Measurements from ENCODE around the gene PGK2.
"Not testable (repeated sequence)": the region's sequence is repeated elsewhere in the genome, so short reads cannot be mapped to it uniquely, and the experiment has no call there.

Gene PGK2

DNA sequence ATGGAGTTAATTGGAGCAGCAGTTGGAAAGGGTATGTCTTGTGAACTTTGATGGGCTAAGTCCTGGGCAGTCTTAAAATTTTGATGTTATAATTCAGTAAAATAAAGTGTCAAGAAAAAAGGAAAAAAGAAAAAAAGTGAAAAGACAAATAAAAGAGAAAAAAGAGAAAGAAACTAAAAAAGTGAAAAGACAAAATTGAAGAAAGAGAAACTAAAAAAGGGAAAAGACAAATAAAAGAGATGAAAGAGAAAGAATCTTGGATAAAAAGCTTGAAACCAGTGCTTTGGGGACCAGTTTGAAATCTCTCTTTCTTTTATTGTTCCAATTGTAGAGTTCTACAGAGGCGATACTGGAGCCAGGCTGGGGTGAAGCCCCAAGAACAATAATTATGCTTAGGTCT is 12.0 kb upstream of the PGK2 start:
- H3K9me3 ChIP-seq (ENCODE audit: low read depth, low read length), result no peaks in the 10 kb centered on the region
- TF ChIP-seq FOXP2 (optimal IDR thresholded peaks at IDR 0.05; ENCODE audit: control extremely low read depth, extremely low read length, insufficient read depth) (no peak), EZH2 (IDR thresholded peaks at IDR 0.05) (no peak), POLR2AphosphoS5 (IDR thresholded peaks at IDR 0.05; ENCODE audit: borderline replicate concordance, low read depth, low read length) (no peak)
- DNase-seq (ENCODE audit: low read depth, low spot score), result no peak

DNA sequence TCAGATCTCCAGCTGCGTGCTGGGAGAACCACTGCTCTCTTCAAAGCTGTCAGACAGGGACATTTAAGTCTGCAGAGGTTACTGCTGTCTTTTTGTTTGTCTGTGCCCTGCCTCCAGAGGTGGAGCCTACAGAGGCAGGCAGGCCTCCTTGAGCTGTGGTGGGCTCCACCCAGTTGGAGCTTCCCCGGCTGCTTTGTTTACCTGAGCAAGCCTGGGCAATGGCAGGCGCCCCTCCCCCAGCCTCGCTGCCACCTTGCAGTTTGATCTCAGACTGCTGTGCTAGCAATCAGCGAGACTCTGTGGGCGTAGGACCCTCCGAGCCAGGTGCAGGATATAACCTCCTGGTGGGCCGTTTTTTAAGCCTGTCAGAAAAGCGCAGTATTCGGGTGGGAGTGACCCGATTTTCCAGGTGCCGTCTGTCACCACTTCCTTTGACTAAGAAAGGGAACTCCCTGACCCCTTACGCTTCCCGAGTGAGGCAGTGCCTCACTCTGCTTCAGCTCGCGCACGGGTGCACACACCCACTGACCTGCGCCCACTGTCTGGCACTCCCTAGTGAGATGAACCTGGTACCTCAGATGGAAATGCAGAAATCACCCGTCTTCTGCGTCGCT is 9.9 kb upstream of the PGK2 start:
- not testable (repeated sequence) for H3K9me3 ChIP-seq (ENCODE audit: low read depth, low read length); DNase-seq (ENCODE audit: low read depth, low spot score); H3K9ac ChIP-seq (ENCODE audit: insufficient read length); H3K36me3 ChIP-seq (ENCODE audit: insufficient read depth, low read length); H3K27ac ChIP-seq; H3K4me3 ChIP-seq

More for the DNA sequence above, 12.0 kb upstream of the PGK2 start:
- Histone ChIP-seq H3K27ac (no peak overlapping the region), H3K4me3 (no peak overlapping the region), H3K9ac (ENCODE audit: insufficient read length) (no peak overlapping the region), H3K36me3 (ENCODE audit: insufficient read depth, low read length) (no peaks in the 10 kb centered on the region)

GRCh38 chr6:49790341-49790740 is 3.3 kb upstream of the PGK2 start:
- Histone ChIP-seq H3K27ac (no peak overlapping the region), H3K9me3 (ENCODE audit: low read depth, low read length) (no peaks in the 10 kb centered on the region), H3K4me3 (no peak overlapping the region), H3K36me3 (ENCODE audit: insufficient read depth, low read length) (no peaks in the 10 kb centered on the region), H3K9ac (ENCODE audit: insufficient read length) (no peak overlapping the region)
- TF ChIP-seq POLR2AphosphoS5 (IDR thresholded peaks at IDR 0.05; ENCODE audit: borderline replicate concordance, low read depth, low read length), result no peak
- no peak for TF ChIP-seq EZH2 (IDR thresholded peaks at IDR 0.05)
- no peak for TF ChIP-seq FOXP2 (optimal IDR thresholded peaks at IDR 0.05; ENCODE audit: control extremely low read depth, extremely low read length, insufficient read depth)
- DNase-seq (ENCODE audit: low read depth, low spot score), result no peak

- DNase-seq (ENCODE audit: low read depth, low spot score), result no peak
- no peak for TF ChIP-seq EZH2 (IDR thresholded peaks at IDR 0.05)
- no peak for TF ChIP-seq POLR2AphosphoS5 (IDR thresholded peaks at IDR 0.05; ENCODE audit: borderline replicate concordance, low read depth, low read length)
- TF ChIP-seq FOXP2 (optimal IDR thresholded peaks at IDR 0.05; ENCODE audit: control extremely low read depth, extremely low read length, insufficient read depth), result no peak
- Histone ChIP-seq H3K9ac (ENCODE audit: insufficient read length) (no peak overlapping the region), H3K27ac (no peak overlapping the region), H3K9me3 (ENCODE audit: low read depth, low read length) (no peaks in the 10 kb centered on the region), H3K36me3 (ENCODE audit: insufficient read depth, low read length) (no peaks in the 10 kb centered on the region), H3K4me3 (no peak overlapping the region)
These were observed 2.8 kb downstream of the PGK2 start for GRCh38 chr6:49784272-49784671.

DNA sequence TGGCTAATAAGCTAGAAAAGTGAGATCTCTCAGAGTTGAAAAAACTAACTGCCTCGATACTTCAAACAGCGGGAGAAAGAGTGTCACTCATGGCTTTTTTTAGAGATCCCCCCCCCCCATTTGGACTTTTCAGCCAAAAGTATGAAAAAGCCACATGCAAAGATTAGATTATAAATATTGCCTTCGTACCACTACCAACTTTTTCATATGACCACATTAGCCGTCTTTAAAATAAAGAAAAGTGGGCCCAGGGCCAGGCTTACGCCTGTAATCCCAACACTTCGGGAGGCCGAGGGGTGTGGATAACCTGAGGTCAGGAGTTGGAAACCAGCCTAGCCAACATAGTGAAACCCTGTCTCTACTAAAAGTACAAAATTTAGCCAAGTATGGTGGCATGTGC is 4.4 kb downstream of the PGK2 start:
- TF ChIP-seq EZH2 (IDR thresholded peaks at IDR 0.05) (no peak), FOXP2 (optimal IDR thresholded peaks at IDR 0.05; ENCODE audit: control extremely low read depth, extremely low read length, insufficient read depth) (no peak), POLR2AphosphoS5 (IDR thresholded peaks at IDR 0.05; ENCODE audit: borderline replicate concordance, low read depth, low read length) (no peak)
- Histone ChIP-seq H3K4me3 (no peak overlapping the region), H3K9me3 (ENCODE audit: low read depth, low read length) (no peaks in the 10 kb centered on the region), H3K27ac (no peak overlapping the region), H3K9ac (ENCODE audit: insufficient read length) (no peak overlapping the region), H3K36me3 (ENCODE audit: insufficient read depth, low read length) (no peaks in the 10 kb centered on the region)
- DNase-seq (ENCODE audit: low read depth, low spot score), result no peak

DNA sequence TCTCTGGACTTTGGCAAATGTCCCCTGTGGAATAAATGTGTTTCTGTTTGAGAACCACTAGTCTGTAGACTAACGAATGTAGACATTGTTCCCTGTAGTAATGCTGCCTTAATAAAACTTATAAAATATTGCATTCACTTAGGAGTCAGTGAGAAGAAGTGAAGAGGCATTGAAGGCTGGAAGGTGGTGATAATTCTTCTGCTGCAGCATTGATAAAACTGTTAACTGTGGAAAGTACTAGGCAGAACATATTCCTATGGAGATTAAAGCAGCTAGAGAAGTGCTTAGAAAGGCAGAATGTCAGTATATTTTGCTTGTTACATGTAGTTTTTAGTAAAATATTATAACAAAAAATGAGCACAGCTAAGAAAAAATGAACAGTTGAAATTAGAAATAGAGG is 4.8 kb downstream of the PGK2 start:
- Histone ChIP-seq H3K9me3 (ENCODE audit: low read depth, low read length) (no peaks in the 10 kb centered on the region), H3K36me3 (ENCODE audit: insufficient read depth, low read length) (no peaks in the 10 kb centered on the region), H3K4me3 (no peak overlapping the region), H3K27ac (no peak overlapping the region), H3K9ac (ENCODE audit: insufficient read length) (no peak overlapping the region)
- no peak for DNase-seq (ENCODE audit: low read depth, low spot score)
- TF ChIP-seq FOXP2 (optimal IDR thresholded peaks at IDR 0.05; ENCODE audit: control extremely low read depth, extremely low read length, insufficient read depth) (no peak), POLR2AphosphoS5 (IDR thresholded peaks at IDR 0.05; ENCODE audit: borderline replicate concordance, low read depth, low read length) (no peak), EZH2 (IDR thresholded peaks at IDR 0.05) (no peak)

- no peaks in the 10 kb centered on the region for H3K9me3 ChIP-seq (ENCODE audit: low read depth, low read length)
- DNase-seq (ENCODE audit: low read depth, low spot score), result no peak
- TF ChIP-seq POLR2AphosphoS5 (IDR thresholded peaks at IDR 0.05; ENCODE audit: borderline replicate concordance, low read depth, low read length) (no peak), FOXP2 (optimal IDR thresholded peaks at IDR 0.05; ENCODE audit: control extremely low read depth, extremely low read length, insufficient read depth) (no peak), EZH2 (IDR thresholded peaks at IDR 0.05) (no peak)
These were observed 10.6 kb downstream of the PGK2 start for GRCh38 chr6:49776444-49776843.

GRCh38 chr6:49775043-49775442 is 12.0 kb downstream of the PGK2 start:
- Histone ChIP-seq H3K9ac (ENCODE audit: insufficient read length) (no peak overlapping the region), H3K27ac (no peak overlapping the region; the same call in 1 of the 2 replicates), H3K4me3 (no peak overlapping the region), H3K9me3 (ENCODE audit: low read depth, low read length) (no peaks in the 10 kb centered on the region), H3K36me3 (ENCODE audit: insufficient read depth, low read length) (no peaks in the 10 kb centered on the region)
- no peak for DNase-seq (ENCODE audit: low read depth, low spot score)
- TF ChIP-seq EZH2 (IDR thresholded peaks at IDR 0.05) (no peak), FOXP2 (optimal IDR thresholded peaks at IDR 0.05; ENCODE audit: control extremely low read depth, extremely low read length, insufficient read depth) (no peak), POLR2AphosphoS5 (IDR thresholded peaks at IDR 0.05; ENCODE audit: borderline replicate concordance, low read depth, low read length) (no peak)

More at GRCh38 chr6:49776444-49776843, 10.6 kb downstream of the PGK2 start:
- H3K27ac ChIP-seq, result no peak overlapping the region
- H3K36me3 ChIP-seq (ENCODE audit: insufficient read depth, low read length), result no peaks in the 10 kb centered on the region
- H3K9ac ChIP-seq (ENCODE audit: insufficient read length), result no peak overlapping the region
- no peak overlapping the region for H3K4me3 ChIP-seq

DNA sequence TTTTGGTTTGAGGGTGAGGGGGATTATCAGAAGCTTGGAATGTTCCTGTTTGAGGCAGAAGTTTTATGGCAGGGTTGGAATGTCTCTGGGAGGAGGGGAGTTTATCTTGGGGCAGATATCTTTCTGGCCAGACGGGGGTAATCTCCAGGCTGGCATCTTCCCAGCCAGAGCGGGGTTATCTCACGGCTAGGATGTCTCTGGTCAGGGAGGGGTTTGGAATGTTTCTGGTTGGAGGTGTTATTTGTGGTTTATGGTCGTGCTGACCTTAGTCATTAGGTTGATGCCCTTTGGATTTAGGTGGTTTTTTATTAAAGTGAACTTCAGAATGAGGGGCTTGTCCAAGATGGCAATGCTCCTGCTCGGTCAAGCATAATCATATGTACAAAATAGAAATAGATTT is 14.8 kb downstream of the PGK2 start:
- DNase-seq (ENCODE audit: low read depth, low spot score), result no peak
- Histone ChIP-seq H3K4me3 (no peak overlapping the region), H3K9ac (ENCODE audit: insufficient read length) (no peak overlapping the region), H3K9me3 (ENCODE audit: low read depth, low read length) (no peaks in the 10 kb centered on the region), H3K27ac (no peak overlapping the region), H3K36me3 (ENCODE audit: insufficient read depth, low read length) (no peaks in the 10 kb centered on the region)
- no peak for TF ChIP-seq FOXP2 (optimal IDR thresholded peaks at IDR 0.05; ENCODE audit: control extremely low read depth, extremely low read length, insufficient read depth)
- TF ChIP-seq POLR2AphosphoS5 (IDR thresholded peaks at IDR 0.05; ENCODE audit: borderline replicate concordance, low read depth, low read length), result no peak
- TF ChIP-seq EZH2 (IDR thresholded peaks at IDR 0.05), result no peak

Measured in SK-N-MC (cell line).